Measurements from ENCODE around the gene CUBN. TPM values are rescaled to one million over a fixed set of nuclear protein-coding genes. Genes with fewer than 3 reads are reported as not detected.

Gene CUBN
- total RNA-seq, 1 donor from 2014 or later, result 1.0 TPM

DNA sequence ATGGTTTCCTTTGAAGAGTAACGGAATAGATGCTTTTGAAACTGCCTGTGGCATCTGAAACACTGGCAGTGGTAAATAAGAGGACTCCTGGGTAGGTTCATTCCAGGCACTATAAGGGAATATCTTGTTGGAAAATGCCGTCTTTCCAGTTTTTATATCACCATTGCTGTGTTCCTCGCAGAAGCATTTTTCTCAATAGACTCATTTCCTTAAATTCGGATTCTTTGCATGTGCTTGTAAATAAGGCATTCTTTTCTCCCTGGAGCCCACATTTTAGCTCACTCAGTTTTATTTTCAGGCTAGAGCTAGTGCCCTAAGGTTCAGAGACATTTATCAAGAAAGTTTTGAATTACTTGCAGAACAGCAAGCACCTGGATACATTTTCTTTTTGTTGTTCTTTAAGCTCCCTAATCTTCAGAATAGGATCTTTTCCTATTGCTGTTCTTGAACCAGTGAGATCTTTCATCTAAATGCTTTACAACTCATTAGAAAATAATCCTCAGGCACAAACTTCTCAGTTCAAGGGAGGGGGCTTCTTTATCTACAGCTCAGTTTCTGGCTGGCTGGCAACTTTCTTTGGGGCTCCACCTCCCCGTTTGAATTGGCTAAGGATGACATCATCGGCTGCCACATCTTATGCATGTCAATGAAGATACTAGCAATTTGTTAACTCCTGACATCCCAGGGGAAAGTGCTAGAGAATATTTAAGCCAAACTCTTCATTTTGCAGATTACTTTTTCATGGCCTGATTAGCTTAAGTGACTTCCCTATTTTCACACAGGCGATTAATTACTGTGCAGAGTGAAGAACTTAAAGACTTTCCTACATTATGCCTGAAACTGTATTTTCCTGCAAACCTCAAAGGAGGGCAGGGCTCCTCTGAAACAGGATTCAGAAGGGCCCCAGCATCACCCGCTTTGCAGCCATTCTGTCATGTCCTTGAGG is 178.7 kb downstream of the CUBN start:
- Mint-ChIP-seq H3K4me1 (ENCODE audit: unreplicated experiment) (peaks cover 32% of the 10 kb centered on the region), H3K27ac (peak overlapping the region; percentile 30), H3K9me3 (peaks cover 5% of the 10 kb centered on the region), H3K36me3 (no peaks in the 10 kb centered on the region), H3K27me3 (no peaks in the 10 kb centered on the region), H3K4me3 (no peak overlapping the region)
- TF ChIP-seq, protein P1, sequence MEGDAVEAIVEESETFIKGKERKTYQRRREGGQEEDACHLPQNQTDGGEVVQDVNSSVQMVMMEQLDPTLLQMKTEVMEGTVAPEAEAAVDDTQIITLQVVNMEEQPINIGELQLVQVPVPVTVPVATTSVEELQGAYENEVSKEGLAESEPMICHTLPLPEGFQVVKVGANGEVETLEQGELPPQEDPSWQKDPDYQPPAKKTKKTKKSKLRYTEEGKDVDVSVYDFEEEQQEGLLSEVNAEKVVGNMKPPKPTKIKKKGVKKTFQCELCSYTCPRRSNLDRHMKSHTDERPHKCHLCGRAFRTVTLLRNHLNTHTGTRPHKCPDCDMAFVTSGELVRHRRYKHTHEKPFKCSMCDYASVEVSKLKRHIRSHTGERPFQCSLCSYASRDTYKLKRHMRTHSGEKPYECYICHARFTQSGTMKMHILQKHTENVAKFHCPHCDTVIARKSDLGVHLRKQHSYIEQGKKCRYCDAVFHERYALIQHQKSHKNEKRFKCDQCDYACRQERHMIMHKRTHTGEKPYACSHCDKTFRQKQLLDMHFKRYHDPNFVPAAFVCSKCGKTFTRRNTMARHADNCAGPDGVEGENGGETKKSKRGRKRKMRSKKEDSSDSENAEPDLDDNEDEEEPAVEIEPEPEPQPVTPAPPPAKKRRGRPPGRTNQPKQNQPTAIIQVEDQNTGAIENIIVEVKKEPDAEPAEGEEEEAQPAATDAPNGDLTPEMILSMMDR (conservative IDR thresholded peaks at IDR 0.05), result no peak
- no peak for DNase-seq (ENCODE audit: extremely low spot score, unreplicated experiment)

DNA sequence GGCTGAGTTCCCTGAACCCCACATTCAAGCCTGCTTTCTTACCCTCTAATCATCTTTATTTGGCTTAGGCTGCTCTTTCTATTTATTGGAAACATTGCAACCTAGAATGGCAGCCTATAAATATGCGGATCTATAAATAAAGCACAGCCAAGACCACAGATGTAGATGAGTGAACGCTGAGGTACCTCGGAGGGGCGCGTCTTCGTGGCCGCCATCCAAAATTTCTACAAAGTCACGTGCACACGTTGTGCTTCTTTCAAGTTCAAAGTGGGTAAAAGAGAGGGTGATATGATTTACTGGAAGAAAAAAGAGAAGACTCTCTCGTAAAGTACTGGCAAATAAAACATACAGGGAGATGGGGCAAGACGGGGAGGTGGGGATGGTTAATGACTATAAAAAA is 179.8 kb downstream of the CUBN start:
- H3K4me3 Mint-ChIP-seq, result no peak overlapping the region
- no peaks in the 10 kb centered on the region for H3K27me3 Mint-ChIP-seq
- no peak overlapping the region for H3K27ac Mint-ChIP-seq
- peaks cover 29% of the 10 kb centered on the region for H3K4me1 Mint-ChIP-seq (ENCODE audit: unreplicated experiment)
- H3K9me3 Mint-ChIP-seq, result peaks cover 4% of the 10 kb centered on the region
- TF ChIP-seq, protein P1 (conservative IDR thresholded peaks at IDR 0.05), result no peak
- no peaks in the 10 kb centered on the region for H3K36me3 Mint-ChIP-seq
- no peak for DNase-seq (ENCODE audit: extremely low spot score, unreplicated experiment)

DNA sequence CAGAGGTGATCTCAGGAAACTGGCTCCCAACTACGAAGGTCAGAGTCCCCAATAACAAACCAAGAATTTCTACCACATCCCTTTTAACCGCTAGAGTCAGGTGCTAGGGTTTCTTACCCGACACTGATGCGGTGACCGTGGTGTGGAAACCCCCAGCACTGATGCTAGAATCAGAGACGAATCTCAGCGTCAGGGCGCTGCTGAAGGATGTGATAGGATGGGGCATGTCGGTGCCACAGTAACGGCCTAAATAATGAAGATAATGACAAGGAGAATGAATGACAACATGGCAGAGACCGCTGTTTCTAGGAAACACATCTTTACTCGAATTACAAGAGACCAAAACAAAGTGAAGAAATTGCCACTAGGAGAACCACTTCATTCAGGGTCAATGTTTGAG is 181.2 kb downstream of the CUBN start:
- Mint-ChIP-seq H3K4me3 (no peak overlapping the region), H3K9me3 (no peaks in the 10 kb centered on the region), H3K36me3 (no peaks in the 10 kb centered on the region), H3K27me3 (no peaks in the 10 kb centered on the region), H3K27ac (no peak overlapping the region), H3K4me1 (ENCODE audit: unreplicated experiment) (peaks cover 35% of the 10 kb centered on the region)
- DNase-seq (ENCODE audit: extremely low spot score, unreplicated experiment), result no peak
- TF ChIP-seq, protein P1 (conservative IDR thresholded peaks at IDR 0.05), result no peak

DNA sequence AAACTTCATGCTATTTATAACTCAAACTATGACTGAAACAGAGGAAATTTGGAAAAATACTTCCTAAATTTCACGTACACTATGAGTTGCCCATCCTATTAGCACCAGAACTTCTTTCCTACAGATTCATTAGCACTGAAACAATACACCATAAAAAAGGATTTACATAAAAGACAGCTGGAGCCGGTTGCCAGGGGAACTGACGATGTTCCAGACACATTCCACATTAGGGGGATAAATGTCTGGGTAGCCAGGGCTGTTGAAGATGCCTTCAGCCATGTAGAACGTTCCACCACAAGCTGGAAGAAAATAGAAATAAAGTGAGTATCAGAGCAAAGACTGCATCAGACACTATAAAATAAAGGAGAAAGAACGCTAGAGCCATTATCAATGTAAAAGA is 182.5 kb downstream of the CUBN start:
- Mint-ChIP-seq H3K27me3 (no peaks in the 10 kb centered on the region), H3K4me3 (no peak overlapping the region), H3K36me3 (no peaks in the 10 kb centered on the region), H3K4me1 (ENCODE audit: unreplicated experiment) (peaks cover 26% of the 10 kb centered on the region), H3K27ac (no peak overlapping the region), H3K9me3 (no peaks in the 10 kb centered on the region)
- TF ChIP-seq, protein P1 (conservative IDR thresholded peaks at IDR 0.05), result no peak
- no peak for DNase-seq (ENCODE audit: extremely low spot score, unreplicated experiment)

DNA sequence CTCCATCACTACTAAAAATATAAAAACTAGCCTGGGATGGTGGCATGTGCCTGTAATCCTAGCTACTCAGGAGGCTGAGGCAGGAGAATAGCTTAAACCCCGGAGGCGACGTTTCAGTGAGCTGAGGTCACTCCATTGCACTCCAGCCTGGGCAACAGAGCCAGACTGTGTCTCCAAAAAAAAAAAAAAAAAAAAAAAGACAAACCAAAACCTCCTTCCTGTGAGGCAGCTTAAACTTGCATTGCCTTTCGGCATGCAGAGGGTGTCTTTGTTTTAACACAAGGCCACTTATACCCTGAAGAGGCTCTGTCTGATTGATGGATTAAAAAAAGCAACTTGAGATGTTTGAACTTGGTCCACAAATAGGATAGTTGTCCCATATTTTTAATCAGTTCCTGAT is 184.0 kb downstream of the CUBN start:
- no peak overlapping the region for H3K4me3 Mint-ChIP-seq
- no peaks in the 10 kb centered on the region for H3K9me3 Mint-ChIP-seq
- no peaks in the 10 kb centered on the region for H3K36me3 Mint-ChIP-seq
- H3K27me3 Mint-ChIP-seq, result no peaks in the 10 kb centered on the region
- DNase-seq (ENCODE audit: extremely low spot score, unreplicated experiment), result no peak
- TF ChIP-seq, protein P1 (conservative IDR thresholded peaks at IDR 0.05), result no peak
- no peak overlapping the region for H3K27ac Mint-ChIP-seq
- H3K4me1 Mint-ChIP-seq (ENCODE audit: unreplicated experiment), result peaks cover 13% of the 10 kb centered on the region
